HepG2 (cell line): ENCODE data around the gene GINM1. TPM values are rescaled to one million over a fixed set of nuclear protein-coding genes. Genes with fewer than 3 reads are reported as not detected.

Source experiments
- ARID5B ChIP-seq: IDR thresholded peaks from 2 replicates; pipeline ENCODE4 v1.4.0; 2020; ENCODE audit warnings: mild to moderate bottlenecking, missing genetic modification reagents
- BORCS8-MEF2B ChIP-seq: sonication (generic); formaldehyde crosslinking; IDR thresholded peaks from 2 replicates; pipeline ENCODE4 v1.8.0; 2022; ENCODE audit warnings: mild to moderate bottlenecking, missing genetic modification reagents
- ERF ChIP-seq: IDR thresholded peaks from 2 replicates; pipeline ENCODE4 v1.6.1; 2018; ENCODE audit warnings: missing biosample characterization, missing genetic modification reagents
- HOXA5 ChIP-seq: sonication (generic); formaldehyde crosslinking; IDR thresholded peaks from 2 replicates; pipeline ENCODE4 v1.4.0; 2020; ENCODE audit warnings: missing genetic modification reagents
- NRL ChIP-seq: sonication (generic); formaldehyde crosslinking; IDR thresholded peaks from 2 replicates; pipeline ENCODE4 v1.5.0; 2020; ENCODE audit warnings: missing genetic modification reagents, mild to moderate bottlenecking, moderate library complexity, borderline replicate concordance
- SKIL ChIP-seq: sonication (generic); formaldehyde crosslinking; IDR thresholded peaks from 2 replicates; pipeline ENCODE4 v1.8.0; 2022; ENCODE audit warnings: missing genetic modification reagents, mild to moderate bottlenecking, moderate library complexity, borderline replicate concordance
- SRF ChIP-seq: IDR thresholded peaks from 2 replicates; pipeline ENCODE4 v1.6.1; 2011; ENCODE audit warnings: mild to moderate bottlenecking, low read depth, low read length, moderate library complexity
- TBP ChIP-seq: sonication (generic); formaldehyde crosslinking; IDR thresholded peaks from 2 replicates; pipeline ENCODE4 v1.5.0; 2020; ENCODE audit warnings: missing genetic modification reagents
- YEATS2 ChIP-seq: sonication (generic); formaldehyde crosslinking; IDR thresholded peaks from 2 replicates; pipeline ENCODE4 v1.4.0; 2020; ENCODE audit warnings: missing genetic modification reagents, borderline replicate concordance
- ZIK1 ChIP-seq: sonication (generic); formaldehyde crosslinking; IDR thresholded peaks from 2 replicates; pipeline ENCODE4 v1.5.0; 2020; ENCODE audit warnings: mild to moderate bottlenecking, low read depth, missing genetic modification reagents, borderline replicate concordance
- ZNF678 ChIP-seq: sonication (generic); formaldehyde crosslinking; IDR thresholded peaks from 2 replicates; pipeline ENCODE4 v1.4.0; 2020; ENCODE audit warnings: mild to moderate bottlenecking, missing genetic modification reagents
- polyA plus RNA-seq, 8 experiments: library from polyadenylated mRNA; depleted of rRNA in 3 of 8; stranded (reverse) in 7 of 8; unstranded in 1 of 8; fragments of >200 nt; fragmentation: Illumina TruSeq in 4 of 8; extraction: Trizol in 4 of 8; gene quantifications; 2 replicates each; pipeline versions ENCODE4 v1.2.1 to v1.2.3, GENCODE V29; 2011 to 2016; ENCODE audit warnings: low read depth in 4 of 8, missing spikeins in 1 of 8, mixed read lengths in 1 of 8; ENCODE audit not compliant: insufficient read depth in 1 of 8
- total RNA-seq, 5 experiments: library from RNA; depleted of rRNA; stranded (reverse); fragments of >200 nt; fragmentation: Illumina TruSeq; extraction: Trizol; gene quantifications; 2 replicates each; pipeline ENCODE4 v1.2.3, GENCODE V29; 2016; ENCODE audit warnings: low read depth in 1 of 5
- TF ChIP-seq, protein P1 (sequence below): sonication (generic); formaldehyde crosslinking; IDR thresholded peaks from 2 replicates; pipeline ENCODE4 v1.8.0; 2022; ENCODE audit warnings: mild to moderate bottlenecking, missing genetic modification reagents, borderline replicate concordance
- TF ChIP-seq, protein P2 (sequence below): IDR thresholded peaks from 2 replicates; pipeline ENCODE4 v1.6.1; 2016; ENCODE audit warnings: missing biosample characterization, missing genetic modification reagents, low read depth
- TF ChIP-seq, protein P3 (sequence below): conservative IDR thresholded peaks from 2 replicates; pipeline ENCODE4 v1.6.1; 2018; ENCODE audit warnings: missing genetic modification reagents
- TF ChIP-seq, protein P4 (sequence below): sonication (generic); formaldehyde crosslinking; IDR thresholded peaks from 2 replicates; pipeline ENCODE4 v1.4.0; 2020; ENCODE audit warnings: mild to moderate bottlenecking, missing genetic modification reagents

The GINM1 gene
- total and polyA plus RNA-seq, 2 of the 13 experiments (the other 11 are each of a cell fraction or from before 2014, with no cell fraction given), result 19.4 to 27.5 TPM

DNA sequence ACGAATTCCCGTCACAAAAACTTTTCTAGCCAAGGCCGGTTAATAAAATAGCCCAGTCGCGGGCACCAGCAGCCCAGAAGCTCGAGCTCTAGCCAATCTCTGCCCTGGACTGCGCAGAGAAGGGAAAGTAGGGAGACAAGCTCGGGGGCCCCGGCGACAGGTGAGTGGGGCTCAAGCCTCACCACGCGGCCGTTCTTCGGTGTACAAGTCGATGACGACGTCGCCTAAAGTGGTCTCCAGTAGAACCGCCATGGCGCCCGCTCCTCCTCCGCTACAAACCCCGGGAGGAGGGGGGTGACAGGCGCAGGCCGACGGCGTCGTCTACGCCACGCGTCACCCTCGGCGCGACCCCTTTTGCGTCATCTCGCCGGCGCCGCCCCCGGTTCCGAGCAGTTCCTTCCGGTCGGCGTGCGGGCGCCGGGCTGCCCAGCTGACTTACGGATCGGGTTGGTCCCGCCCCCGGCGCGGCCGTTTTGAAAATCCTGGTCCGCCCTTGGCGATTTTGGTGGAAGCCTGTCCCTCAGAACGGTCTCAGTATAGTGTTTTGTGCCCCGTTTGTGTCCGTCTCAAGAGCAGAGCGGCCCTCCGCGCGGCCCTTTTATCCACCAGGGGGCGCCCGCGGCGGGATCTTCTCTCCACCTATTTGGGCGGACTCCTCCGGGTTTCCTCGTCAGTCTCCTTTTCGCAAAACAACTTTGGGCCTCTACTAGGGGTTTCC is 20.3 kb upstream of the GINM1 start, which contains the start of gene PPIL4 (continued):
- TF ChIP-seq, protein P1, sequence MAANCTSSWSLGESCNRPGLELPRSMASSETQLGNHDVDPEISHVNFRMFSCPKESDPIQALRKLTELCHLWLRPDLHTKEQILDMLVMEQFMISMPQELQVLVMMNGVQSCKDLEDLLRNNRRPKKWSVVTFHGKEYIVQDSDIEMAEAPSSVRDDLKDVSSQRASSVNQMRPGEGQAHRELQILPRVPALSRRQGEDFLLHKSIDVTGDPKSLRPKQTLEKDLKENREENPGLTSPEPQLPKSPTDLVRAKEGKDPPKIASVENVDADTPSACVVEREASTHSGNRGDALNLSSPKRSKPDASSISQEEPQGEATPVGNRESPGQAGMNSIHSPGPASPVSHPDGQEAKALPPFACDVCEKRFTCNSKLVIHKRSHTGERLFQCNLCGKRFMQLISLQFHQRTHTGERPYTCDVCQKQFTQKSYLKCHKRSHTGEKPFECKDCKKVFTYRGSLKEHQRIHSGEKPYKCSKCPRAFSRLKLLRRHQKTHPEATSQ, result peak; percentile 81; the same call in 1 of the 2 replicates
- TF ChIP-seq SRF (peak; percentile 86), ZNF678 (CRISPR knock-in tag) (peak; percentile 82; the same call in 1 of the 2 replicates), ZIK1 (CRISPR knock-in tag) (peak; percentile 63; the same call in 1 of the 2 replicates), ARID5B (peak; percentile 69), SKIL (peak; percentile 14; the same call in 1 of the 2 replicates), YEATS2 (CRISPR knock-in tag) (peak; percentile 99), HOXA5 (peak; percentile 94), NRL (peak; percentile 80), ERF (peak; percentile 98), BORCS8-MEF2B (peak; percentile 67), TBP (CRISPR knock-in tag) (peak; percentile 96; the same call in 1 of the 2 replicates)
- TF ChIP-seq, protein P2, sequence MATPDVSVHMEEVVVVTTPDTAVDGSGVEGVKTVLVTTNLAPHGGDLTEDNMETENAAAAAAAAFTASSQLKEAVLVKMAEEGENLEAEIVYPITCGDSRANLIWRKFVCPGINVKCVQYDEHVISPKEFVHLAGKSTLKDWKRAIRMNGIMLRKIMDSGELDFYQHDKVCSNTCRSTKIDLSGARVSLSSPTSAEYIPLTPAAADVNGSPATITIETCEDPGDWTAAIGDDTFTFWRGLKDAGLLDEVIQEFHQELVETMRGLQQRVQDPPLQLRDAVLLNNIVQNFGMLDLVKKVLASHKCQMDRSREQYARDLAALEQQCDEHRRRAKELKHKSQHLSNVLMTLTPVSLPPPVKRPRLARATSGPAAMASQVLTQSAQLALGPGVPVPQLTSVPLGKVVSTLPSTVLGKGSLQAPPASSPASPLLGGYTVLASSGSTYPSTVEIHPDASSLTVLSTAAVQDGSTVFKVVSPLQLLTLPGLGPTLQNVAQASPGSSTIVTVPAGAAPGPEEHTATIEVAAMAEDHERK (CRISPR knock-in tag), result peak; percentile 99
- TF ChIP-seq, protein P3, sequence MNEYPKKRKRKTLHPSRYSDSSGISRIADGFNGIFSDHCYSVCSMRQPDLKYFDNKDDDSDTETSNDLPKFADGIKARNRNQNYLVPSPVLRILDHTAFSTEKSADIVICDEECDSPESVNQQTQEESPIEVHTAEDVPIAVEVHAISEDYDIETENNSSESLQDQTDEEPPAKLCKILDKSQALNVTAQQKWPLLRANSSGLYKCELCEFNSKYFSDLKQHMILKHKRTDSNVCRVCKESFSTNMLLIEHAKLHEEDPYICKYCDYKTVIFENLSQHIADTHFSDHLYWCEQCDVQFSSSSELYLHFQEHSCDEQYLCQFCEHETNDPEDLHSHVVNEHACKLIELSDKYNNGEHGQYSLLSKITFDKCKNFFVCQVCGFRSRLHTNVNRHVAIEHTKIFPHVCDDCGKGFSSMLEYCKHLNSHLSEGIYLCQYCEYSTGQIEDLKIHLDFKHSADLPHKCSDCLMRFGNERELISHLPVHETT (CRISPR knock-in tag), result peak; percentile 97
- TF ChIP-seq, protein P4, sequence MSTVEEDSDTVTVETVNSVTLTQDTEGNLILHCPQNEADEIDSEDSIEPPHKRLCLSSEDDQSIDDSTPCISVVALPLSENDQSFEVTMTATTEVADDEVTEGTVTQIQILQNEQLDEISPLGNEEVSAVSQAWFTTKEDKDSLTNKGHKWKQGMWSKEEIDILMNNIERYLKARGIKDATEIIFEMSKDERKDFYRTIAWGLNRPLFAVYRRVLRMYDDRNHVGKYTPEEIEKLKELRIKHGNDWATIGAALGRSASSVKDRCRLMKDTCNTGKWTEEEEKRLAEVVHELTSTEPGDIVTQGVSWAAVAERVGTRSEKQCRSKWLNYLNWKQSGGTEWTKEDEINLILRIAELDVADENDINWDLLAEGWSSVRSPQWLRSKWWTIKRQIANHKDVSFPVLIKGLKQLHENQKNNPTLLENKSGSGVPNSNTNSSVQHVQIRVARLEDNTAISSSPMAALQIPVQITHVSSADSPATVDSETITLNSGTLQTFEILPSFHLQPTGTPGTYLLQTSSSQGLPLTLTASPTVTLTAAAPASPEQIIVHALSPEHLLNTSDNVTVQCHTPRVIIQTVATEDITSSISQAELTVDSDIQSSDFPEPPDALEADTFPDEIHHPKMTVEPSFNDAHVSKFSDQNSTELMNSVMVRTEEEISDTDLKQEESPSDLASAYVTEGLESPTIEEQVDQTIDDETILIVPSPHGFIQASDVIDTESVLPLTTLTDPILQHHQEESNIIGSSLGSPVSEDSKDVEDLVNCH, result peak; percentile 68; the same call in 1 of the 2 replicates
